GM19463 (cell line): ENCODE data around the gene ABCA10.
A peak's percentile ranks its signal among the peaks of the same experiment; 100 is the strongest.
"Not testable (repeated sequence)": the region's sequence is repeated elsewhere in the genome, so short reads cannot be mapped to it uniquely, and the experiment has no call there.

Source experiments
- ATAC-seq: cut with Tn5 transposase; IDR thresholded peaks from one replicate; pipeline ENCODE4 v1.9.1; 2021; ENCODE audit warnings: mild to moderate bottlenecking, moderate library complexity; ENCODE audit not compliant: unreplicated experiment

Gene ABCA10, protein sequence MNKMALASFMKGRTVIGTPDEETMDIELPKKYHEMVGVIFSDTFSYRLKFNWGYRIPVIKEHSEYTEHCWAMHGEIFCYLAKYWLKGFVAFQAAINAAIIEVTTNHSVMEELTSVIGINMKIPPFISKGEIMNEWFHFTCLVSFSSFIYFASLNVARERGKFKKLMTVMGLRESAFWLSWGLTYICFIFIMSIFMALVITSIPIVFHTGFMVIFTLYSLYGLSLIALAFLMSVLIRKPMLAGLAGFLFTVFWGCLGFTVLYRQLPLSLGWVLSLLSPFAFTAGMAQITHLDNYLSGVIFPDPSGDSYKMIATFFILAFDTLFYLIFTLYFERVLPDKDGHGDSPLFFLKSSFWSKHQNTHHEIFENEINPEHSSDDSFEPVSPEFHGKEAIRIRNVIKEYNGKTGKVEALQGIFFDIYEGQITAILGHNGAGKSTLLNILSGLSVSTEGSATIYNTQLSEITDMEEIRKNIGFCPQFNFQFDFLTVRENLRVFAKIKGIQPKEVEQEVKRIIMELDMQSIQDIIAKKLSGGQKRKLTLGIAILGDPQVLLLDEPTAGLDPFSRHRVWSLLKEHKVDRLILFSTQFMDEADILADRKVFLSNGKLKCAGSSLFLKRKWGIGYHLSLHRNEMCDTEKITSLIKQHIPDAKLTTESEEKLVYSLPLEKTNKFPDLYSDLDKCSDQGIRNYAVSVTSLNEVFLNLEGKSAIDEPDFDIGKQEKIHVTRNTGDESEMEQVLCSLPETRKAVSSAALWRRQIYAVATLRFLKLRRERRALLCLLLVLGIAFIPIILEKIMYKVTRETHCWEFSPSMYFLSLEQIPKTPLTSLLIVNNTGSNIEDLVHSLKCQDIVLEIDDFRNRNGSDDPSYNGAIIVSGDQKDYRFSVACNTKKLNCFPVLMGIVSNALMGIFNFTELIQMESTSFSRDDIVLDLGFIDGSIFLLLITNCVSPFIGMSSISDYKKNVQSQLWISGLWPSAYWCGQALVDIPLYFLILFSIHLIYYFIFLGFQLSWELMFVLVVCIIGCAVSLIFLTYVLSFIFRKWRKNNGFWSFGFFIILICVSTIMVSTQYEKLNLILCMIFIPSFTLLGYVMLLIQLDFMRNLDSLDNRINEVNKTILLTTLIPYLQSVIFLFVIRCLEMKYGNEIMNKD (N-terminal part only)

DNA sequence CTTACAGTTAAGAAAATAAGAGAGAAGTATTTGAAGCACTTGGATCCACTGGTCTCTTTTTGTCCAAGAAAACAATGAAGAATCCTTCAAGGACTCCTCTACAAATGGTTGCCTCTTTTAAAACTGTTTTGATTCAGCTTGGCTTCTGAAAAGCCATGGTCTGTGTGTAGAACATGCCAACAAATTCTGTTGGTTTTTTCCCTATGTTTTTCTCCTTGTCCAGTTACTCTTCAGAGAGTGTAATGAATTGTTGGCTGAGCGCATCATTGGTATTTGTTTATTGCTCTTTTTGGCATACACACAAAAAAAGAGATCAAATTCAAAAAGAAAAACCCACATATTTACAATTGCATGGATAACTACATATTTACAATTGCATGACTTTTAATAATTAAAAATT lies at the start of gene ABCA10:
TSS of gene ABCA10 (minus strand) at position 249 of the 400 bp plus-strand sequence. CDS start 3,466 bp downstream, outside the sequence.
- no peak for ATAC-seq

DNA sequence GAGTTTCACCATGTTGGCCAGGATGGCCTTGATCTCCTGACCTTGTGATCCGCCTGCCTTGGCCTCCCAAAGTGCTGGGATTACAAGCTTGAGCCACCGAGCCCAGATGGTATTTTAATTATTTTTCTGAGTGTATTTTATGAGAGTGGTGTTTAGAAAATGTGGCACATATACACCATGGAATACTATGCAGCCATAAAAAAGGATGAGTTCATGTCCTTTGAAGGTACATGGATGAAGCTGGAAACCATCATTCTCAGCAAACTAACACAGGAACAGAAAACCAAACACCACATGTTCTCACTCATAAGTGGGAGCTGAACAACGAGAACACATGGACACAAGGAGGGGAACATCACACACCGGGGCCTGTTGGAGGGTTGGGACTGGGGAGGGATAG lies 47.7 kb upstream of the ABCA10 start:
- not testable (repeated sequence) for ATAC-seq

DNA sequence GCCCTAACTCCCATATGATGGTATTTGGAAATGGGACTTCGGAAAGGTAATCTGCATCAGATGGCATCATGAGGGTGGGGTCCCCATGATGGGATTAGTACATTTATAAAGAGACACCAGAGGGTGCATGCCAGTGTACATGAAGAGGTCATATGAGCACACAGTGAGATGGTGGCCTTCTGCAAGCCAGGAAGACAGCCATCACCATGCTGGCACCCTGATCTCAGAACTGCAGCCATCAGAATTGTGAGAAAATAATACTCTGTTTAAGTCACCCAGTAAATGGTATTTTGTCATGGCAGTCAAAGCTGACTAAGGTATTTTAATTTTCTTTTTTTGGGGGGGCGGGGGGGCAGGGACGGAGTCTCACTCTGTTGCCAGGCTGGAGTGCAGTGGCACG lies 47.1 kb upstream of the ABCA10 start:
- ATAC-seq, result no peak

DNA sequence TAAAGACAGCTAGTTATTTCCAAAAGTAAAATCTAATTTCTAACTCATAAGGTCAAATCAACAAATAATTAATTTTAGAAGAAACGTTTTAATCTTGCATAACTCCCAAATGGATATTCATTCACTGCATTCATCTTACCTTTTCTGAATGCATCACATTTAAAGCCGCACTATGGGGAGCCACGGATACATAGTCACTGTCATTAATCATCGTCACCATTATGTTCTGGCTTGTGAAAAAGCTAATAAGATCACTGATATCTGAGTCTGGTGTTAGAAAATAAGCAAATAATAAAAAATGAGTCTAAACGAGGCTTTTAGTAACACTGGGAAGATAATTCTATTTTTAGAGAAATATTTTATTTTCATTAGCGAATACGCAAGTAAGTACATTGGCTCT lies 42.4 kb upstream of the ABCA10 start:
- ATAC-seq, result no peak

DNA sequence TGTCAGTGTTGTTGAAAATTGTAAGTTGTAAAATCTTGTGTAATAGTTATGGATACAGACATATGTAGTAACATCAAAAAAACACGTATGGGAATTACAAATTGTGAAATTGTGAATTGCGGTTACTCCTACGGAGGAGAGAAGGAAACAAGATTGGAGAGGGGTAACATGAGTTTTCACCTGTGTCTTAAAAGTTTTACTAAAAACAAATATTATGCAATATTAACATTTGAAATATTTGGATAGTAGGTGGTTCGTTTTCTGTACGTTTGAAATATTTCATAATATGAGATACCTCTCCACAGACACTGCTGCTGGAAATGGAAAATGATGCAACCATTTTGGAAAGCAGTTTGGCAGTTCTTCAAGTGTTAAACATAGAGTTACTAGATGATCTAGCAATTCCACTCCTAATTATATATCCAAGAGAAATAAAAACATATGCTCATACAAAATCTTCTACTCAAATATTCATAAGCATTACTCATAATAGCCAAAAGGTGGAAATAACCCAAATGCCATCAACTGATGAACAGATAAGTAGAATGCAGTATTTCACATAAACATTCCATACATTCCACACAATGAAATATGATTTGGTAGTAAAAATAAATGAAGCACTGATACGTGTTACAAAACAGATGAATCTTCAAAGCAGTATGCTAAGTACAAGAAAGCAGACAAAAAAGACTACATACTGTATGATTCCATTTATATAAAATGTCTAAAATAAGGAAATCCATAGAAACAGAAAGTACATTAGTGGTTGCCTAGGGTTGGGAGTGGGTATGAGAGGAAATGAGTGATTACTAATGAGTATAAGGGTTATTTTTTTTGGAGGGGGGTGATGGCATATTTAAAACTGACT lies 40.7 kb upstream of the ABCA10 start:
- ATAC-seq, result no peak

DNA sequence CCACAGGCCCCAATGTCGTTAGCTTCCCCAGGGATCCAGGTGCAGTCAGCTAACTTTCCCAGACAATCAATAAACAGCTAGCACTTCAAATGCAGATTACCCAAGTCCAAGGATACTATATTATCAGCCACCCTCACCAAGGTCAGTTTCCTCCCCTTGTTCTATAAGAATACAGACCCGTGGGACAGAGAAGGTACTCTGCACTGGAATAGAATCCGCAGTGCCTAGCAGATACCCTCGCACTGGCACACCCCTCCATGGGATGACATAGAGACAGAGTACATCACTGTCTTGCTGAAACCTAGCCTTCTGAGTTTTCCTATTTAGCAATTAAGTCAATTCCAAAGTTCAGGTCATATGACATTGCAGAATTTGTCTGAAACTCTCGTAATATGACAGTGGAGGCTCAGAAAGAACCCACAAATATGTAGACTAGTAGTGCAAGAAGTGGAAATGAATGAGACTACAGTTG lies 40.0 kb upstream of the ABCA10 start:
- no peak for ATAC-seq

DNA sequence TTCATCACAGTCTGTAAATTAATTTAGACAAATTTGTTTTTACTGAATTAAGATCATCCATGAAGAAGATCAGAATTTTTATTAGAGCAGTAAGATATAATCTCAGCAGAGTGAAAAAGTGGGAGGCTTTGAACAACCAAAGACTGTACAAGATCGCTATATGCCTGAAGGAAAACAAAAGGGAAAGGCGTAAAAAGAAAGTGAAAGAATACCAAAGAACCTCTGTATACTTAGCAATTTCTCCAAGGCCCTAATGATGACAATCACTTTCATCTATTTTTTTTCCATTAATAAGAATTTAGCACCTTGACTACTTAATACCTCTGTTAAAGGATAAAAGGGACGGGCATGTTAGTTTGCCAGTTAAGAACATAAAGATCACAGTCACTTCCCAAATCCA lies 38.6 kb upstream of the ABCA10 start:
- ATAC-seq, result no peak

DNA sequence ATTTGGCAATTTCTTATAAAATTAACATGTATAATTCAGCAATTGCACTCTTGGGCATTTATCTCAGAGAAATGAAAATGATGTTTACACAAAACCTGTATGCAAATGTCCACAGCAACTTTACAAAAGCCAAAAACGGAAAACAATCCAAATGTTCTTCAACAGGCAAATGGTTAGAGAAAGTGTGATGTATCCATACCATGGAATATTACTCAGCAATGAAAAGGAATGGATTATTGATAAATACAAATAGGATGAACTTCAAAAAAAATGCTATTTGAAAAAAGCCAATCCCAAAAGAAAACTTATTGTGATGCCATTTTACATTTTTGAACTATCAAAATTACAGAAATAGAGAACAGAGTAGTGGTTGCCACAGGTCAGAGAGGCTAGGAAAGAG lies 37.2 kb upstream of the ABCA10 start:
- no peak for ATAC-seq

DNA sequence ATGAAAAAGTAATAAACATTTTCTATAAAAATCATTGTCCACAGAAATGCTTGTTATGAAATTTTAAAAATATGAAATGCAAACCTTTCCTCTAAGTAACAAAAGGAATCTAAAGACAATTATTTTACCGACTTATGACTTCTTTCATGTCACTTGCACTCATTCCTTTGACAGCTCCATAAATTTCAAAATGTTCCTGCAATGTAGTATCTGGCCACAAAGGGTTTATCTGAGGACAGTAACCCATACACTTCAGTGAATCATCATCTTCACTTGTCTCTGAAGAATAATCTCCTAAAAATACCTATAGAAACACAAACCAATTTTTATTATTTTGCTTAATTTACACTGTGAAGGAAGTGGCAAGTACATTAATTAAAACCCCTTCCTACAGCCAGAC lies 25.6 kb upstream of the ABCA10 start:
- ATAC-seq, result no peak

DNA sequence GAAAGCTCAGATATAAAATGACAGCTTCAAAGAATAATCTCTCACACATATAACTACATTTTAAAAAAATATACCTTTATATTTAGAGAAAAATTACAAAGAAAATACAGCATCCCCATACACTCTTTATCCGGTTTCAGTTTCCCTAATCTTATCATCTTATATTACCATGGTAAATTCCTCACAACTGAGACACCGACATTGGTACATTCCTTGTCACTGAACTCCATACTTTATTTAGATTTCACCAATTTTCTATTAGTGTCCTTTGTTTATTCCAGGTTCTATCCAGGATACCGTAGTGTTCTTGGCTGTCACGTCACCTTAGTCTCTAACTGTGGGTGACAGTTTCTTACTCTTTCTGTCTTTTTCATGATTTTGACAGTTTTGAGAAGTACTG lies 22.0 kb upstream of the ABCA10 start:
- ATAC-seq, result no peak

DNA sequence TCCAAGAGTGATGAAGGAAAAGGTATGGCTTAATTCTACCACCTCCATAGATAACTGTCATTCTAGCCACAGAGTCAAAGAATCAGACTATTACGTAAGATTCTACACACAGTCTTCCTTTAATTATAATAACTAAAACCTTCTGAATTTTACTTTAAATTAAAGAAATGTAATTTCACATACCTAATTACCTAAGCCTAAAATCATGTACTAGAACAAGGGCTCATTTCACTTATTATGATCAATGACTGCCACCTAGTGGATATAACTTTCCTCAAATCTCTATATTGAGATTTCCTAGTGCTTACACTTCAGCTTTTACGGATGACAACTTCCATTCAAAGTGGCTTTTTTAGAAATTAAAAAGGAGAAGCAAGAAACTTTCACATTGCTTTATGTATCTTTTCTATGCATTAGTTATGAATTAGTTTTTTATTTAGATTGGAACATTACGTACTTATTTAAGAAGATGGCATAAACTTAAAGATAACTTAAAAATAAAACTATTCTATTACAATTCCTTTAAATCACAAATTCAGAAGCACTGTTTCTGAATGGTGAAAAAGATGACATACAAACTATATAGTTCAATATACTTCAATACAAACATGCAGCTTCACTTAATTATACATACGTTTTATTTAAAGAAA lies 18.2 kb upstream of the ABCA10 start:
- no peak for ATAC-seq

DNA sequence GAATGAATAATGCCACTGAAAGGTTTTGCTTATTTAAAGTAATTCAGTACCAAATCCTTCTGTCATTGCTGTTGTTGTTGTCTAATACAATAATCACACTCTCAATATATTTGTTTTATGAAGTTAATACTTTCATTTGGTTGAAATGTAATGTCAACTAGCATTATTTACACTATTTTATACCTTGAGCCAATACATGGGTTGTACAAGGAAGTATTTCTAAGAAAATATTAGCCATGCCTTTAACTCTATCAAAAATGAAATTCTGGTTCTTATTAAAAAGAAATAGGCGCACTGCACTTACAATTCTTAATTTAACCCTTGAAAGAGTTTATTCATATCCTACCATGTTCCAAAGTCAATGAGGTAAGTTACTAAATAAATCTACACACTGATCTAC lies 17.6 kb upstream of the ABCA10 start:
- no peak for ATAC-seq

DNA sequence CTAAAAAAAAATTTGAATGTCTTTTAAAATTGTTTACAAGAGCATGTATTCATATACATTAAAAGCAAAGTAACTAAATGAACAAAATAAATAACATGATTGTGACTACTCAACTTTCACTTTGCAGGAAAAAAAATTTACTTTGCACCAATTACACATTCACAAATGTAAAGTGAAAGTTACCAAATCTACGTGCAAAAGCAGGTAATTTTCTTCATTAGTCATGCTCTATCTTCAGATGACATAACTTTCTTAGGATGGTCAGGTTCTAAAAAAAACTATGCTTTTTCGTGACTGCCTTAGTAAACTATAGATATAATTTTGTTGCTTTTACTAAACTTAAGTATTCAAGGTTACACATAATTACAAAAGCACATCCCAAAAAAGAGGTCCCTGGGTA lies 17.0 kb upstream of the ABCA10 start:
- ATAC-seq, result no peak

DNA sequence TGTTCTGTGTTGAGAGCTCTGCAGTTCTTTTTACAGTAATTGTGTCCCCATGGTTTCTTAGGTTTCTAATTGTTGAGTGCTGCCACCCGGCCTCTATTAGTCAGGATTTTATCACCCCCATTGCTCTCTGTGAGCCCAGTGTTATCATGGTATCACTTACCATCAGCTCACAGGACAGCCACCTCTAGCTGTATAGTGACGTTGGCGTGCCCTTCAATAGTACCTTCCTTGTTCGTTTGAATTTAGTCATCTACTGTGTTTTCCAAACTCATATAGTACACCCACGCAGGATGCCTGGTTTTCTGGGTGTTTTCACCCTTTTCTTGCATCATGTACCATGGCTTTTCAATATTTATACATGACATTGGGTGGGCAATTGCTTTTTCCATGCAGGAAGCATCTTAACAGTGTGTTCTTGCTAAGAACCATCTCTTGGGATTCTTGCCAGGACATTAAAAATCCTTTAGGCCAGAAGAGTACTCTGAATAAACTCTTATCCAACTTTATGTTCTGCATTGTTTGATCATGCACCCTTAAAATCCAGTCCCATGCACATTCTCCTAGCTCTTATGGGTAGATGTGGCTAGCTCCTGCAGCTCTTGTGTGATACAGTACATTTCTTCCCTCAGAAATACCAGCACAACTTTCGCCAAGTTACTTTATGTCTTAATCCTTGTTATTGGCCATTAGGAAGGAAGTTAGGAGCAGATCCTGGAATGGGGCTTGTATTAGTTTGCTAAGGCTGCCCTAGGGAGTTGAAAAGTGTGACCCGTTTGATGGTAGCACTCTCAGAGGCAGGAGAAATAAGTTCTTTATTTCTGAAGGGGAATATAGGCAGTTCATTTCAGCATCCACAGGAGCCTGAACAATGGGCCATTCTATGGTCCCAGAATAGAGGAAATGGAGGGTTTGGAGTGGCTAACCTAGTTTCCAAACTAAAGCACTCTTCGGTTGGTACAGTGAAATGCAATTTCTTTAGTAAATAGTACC lies 11.3 kb upstream of the ABCA10 start:
- ATAC-seq, result no peak

DNA sequence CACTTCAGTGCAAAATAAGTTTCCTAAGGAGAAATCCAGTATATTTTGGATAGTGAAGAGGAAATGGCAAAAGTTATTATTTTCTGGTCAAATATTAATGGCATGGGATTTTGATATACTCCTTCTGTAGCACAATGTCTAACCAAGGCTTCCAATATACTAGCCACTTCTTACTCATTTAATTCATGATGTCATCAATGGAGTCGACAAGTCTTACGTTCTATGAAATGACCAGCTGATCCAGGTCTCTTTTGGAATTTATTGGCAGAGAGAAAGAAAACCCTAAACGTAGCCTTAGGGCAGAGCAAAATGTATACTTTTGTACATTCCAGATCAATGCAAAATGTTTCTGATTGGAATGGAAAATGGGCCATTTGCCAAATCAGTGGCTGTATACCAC lies 8.3 kb upstream of the ABCA10 start:
- no peak for ATAC-seq

DNA sequence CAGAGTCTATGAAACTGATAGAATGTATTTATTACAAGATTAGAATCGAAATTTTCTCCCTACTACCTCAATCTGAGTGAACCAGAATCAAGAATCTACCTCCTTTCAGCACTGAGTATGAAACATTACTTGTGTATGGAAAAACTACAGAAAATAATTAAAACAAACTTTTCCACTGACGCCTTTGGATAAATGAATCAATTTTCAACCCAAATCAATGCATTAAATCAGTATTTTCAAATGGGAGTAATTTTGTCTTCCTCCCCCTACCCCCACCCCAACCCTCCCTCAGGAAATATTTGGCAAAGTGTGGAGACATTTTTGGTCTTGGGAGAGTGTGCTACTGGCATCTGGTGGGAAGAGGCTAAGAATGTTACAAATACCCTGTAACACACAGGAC lies 7.8 kb upstream of the ABCA10 start:
- no peak for ATAC-seq

DNA sequence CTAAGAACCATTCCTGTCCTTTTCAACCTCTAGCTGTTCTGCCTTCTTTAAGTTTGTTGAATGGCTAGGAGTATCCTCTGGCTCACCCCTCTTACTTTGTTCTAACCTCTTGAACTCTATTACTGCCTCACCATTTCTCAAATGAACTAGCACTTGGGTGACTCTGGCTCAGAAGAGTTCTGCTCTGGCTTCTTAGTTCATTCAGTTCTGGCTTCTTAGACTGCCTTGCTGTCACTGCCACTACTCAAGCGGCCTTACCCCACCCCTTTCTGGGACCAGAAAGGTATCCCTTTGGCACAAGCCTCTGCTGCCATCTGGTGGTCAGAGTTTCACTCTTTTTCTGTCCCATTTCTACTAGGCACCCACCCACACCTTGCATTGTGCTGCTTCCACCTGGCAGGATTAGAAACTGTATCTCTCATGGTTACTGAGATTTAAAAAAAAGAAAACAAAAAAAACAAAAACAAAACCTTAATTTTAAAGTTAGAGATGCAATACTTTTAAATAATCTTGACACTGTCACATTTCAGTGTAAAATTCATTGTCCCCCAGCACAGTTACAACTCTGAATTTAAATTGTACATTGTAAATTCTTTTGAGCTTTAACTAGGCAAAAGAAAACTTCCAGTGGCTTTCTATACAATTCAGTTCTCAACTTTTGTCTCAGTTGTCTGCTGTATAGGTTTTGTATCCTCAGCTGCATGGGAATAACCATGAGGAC lies 6.9 kb upstream of the ABCA10 start:
- peak; percentile 87 for ATAC-seq

DNA sequence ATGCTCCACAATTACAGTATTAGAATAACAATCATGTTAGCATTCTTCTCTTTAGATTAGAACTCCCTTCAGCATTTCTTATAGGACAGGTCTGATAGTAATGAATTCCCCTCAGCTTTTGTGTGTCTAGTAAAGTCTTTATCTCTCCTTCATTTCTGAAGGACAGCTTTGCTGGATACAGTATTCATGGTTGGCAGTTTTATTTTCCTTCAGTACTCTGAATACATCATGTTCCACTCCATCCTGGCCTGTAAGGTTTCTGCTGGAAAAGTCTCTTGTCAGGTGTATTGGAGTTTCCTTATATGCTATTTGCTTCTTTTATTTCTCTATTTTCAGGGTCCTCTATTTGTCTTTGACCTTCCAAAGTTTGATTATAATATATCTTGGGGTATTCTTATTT lies 4.0 kb upstream of the ABCA10 start:
- ATAC-seq, result no peak
